ENCODE data around the gene CD276.

The CD276 gene

DNA sequence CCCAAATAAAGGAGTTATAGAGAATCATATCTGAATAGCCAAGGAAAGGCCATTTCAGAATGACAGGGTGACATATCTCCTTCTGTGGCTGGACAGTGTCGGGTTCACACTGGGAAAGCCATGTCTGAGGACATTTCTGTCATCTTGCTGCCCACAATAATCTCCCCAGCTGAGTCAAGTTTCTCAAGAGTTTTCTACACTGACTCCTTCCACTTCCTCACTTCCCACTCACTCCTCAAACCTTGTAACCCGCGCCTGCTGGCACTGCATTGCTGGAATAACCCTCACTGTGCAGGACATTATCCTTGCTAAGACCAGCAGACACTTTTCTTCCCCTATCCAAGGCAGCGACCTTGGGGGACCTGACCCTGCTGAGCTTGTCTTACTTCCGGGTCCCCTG is 74.3 kb downstream of the CD276 start:
- DNase-seq = no peak
- no peaks in the 10 kb centered on the region for H3K36me3 ChIP-seq
- H3K27me3 ChIP-seq = peaks cover 10% of the 10 kb centered on the region
- H3K9me3 ChIP-seq = no peaks in the 10 kb centered on the region
- H3K4me1 ChIP-seq = peaks cover 6% of the 10 kb centered on the region
- TF ChIP-seq, protein P1, sequence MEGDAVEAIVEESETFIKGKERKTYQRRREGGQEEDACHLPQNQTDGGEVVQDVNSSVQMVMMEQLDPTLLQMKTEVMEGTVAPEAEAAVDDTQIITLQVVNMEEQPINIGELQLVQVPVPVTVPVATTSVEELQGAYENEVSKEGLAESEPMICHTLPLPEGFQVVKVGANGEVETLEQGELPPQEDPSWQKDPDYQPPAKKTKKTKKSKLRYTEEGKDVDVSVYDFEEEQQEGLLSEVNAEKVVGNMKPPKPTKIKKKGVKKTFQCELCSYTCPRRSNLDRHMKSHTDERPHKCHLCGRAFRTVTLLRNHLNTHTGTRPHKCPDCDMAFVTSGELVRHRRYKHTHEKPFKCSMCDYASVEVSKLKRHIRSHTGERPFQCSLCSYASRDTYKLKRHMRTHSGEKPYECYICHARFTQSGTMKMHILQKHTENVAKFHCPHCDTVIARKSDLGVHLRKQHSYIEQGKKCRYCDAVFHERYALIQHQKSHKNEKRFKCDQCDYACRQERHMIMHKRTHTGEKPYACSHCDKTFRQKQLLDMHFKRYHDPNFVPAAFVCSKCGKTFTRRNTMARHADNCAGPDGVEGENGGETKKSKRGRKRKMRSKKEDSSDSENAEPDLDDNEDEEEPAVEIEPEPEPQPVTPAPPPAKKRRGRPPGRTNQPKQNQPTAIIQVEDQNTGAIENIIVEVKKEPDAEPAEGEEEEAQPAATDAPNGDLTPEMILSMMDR (IDR thresholded peaks at IDR 0.05; ENCODE audit: low read depth, low read length) = no peak
- no peak overlapping the region for H3K4me3 ChIP-seq (ENCODE audit: low read depth, low read length)

DNA sequence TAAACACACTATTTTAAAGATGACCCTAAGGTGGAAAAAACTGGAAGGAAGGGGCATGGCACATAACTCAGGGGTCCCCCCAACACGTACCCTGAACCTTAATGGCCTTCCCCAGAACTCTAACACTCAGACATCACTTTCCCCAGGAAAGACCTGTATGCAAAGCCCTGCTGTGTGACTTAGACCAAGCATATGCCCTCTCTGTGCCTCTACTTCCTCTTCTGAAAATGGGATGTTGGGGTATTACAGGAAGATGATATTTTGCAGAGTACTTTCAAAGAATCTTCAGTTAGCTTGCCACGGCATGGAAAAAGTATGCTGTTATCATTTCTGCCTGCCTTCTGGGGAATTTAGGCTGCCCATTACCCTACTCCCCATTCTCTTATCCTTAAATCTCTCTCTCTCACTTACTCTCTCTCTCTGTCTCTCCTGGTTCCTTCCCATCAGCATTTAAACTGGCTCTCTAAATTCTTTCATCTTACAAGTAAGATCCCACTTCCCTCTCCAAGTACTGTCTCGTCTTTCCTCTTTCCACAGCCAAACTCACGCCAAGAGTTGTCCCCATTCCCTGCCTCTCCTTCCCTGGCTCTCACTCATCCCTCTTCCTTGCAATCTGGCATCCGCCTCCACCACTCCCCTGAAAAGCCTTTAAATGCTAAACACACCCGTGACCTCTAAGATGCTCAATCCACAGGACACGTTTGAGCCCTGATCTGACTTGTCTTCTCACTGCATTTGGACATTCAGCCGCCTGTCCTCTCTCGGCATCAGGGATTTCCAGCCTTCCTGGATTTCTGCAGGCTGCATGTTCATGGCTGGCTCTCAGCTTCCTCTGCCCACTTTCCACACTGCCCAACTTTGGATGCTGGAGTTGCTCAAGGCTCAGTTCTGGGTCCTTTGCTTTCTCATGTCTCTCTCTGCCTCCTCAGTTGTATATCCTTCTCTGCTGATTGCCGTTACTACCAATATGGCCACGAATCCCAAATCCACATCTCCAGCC is 76.4 kb downstream of the CD276 start:
- H3K27me3 ChIP-seq = peaks cover 5% of the 10 kb centered on the region
- no peak for DNase-seq

DNA sequence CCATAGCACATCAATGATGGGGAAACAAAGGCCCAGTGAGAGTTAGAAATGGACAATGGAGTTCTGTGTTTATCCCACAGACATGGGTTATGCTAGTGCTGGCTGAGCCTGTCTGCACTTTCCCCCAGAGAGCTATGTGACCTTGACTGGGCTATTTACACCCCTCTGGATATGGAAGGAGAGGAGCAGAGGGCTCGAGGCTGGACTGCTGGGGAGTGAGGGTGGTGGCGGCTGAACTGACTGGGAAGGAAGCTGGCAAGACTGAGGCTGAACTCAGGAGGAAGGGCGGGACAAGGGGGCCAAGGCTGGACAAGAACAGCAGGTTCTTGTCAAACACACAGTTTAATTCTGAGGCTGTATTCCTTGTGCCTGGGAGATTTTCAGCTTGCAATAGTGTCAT is 79.7 kb downstream of the CD276 start:
- H3K27me3 ChIP-seq = peaks cover 5% of the 10 kb centered on the region; the same call in 1 of the 2 replicates
- H3K4me3 ChIP-seq (ENCODE audit: low read depth, low read length) = no peak overlapping the region
- DNase-seq = no peak
- no peaks in the 10 kb centered on the region for H3K4me1 ChIP-seq
- no peaks in the 10 kb centered on the region for H3K36me3 ChIP-seq
- TF ChIP-seq, protein P1 (IDR thresholded peaks at IDR 0.05; ENCODE audit: low read depth, low read length) = no peak
- H3K9me3 ChIP-seq = no peaks in the 10 kb centered on the region

More for the DNA sequence above, 76.4 kb downstream of the CD276 start:
- Histone ChIP-seq H3K4me3 (ENCODE audit: low read depth, low read length) (no peak overlapping the region), H3K4me1 (peaks cover 2% of the 10 kb centered on the region), H3K9me3 (no peaks in the 10 kb centered on the region), H3K36me3 (no peaks in the 10 kb centered on the region)
- TF ChIP-seq, protein P1 (IDR thresholded peaks at IDR 0.05; ENCODE audit: low read depth, low read length) = no peak
